Measurements from ENCODE around the gene RIN2. TPM values are rescaled to one million over a fixed set of nuclear protein-coding genes. Genes with fewer than 3 reads are reported as not detected.
A peak's percentile ranks its signal among the peaks of the same experiment; 100 is the strongest.
"Not testable (repeated sequence)": the region's sequence is repeated elsewhere in the genome, so short reads cannot be mapped to it uniquely, and the experiment has no call there.

The RIN2 gene
- total RNA-seq, 1 experiment from 2014 or later: 46.2 TPM

DNA sequence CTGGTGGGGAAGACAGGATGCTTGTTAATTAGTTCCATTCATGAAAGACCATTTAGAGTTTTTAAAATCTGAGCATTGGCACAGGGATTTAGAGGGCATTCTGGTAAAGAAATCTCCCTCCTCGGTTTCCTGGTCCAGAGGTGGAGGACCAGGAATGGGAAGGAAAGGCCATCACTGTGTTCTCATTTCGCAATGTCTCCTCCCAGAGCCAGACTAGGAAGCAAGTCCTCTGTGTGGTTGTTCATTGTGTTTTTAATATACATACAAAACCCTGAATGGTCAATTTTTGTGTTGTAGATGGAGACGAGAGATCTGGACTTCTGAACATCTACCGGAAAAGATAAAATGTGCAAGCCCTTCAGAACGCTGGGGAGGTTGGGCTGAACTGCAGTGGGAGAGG, 41.3 kb downstream of the RIN2 start:
- 0 out of 2 replicates have a peak, but pooled peaks cover 4% of the 10 kb centered on the region for H3K9me2 ChIP-seq (ENCODE audit: insufficient read depth)
- TF ChIP-seq EZH2 (IDR thresholded peaks at IDR 0.05; ENCODE audit: low read depth) (no peak), CTCF (conservative IDR thresholded peaks at IDR 0.05) (no peak)
- ChIA-PET CTCF (no interaction called here), POLR2A (ENCODE audit: unreplicated experiment) (no interaction called here)
- H2AFZ ChIP-seq: no peak overlapping the region
- no TSS peak for BruUV-seq (replicated peaks)
- no peaks in the 10 kb centered on the region for H3K36me3 ChIP-seq (ENCODE audit: low read depth)
- intact Hi-C loops (cut with micrococcal nuclease; ENCODE audit: unreplicated experiment): no loop called here
- no peak overlapping the region for H3K4me2 ChIP-seq
- H4K20me1 ChIP-seq (ENCODE audit: insufficient read depth): no peaks in the 10 kb centered on the region
- no peak for DNase-seq
- H3F3A ChIP-seq (ENCODE audit: insufficient read depth, low read depth): peaks cover 21% of the 10 kb centered on the region; the same call in 1 of the 2 replicates
- H3K4me1 ChIP-seq (replicated peaks; ENCODE audit: insufficient read depth): peaks cover 10% of the 10 kb centered on the region; the same call in 1 of the 2 replicates
- no peak overlapping the region for H3K4me3 ChIP-seq
- no peak overlapping the region for H3K27ac ChIP-seq
- no peaks in the 10 kb centered on the region for H3K27me3 ChIP-seq (ENCODE audit: insufficient read depth, low read depth)
- no peaks in the 10 kb centered on the region for H3K79me2 ChIP-seq (ENCODE audit: low read depth)
- no peaks in the 10 kb centered on the region for H3K9me3 ChIP-seq (ENCODE audit: insufficient read depth, low read depth)

DNA sequence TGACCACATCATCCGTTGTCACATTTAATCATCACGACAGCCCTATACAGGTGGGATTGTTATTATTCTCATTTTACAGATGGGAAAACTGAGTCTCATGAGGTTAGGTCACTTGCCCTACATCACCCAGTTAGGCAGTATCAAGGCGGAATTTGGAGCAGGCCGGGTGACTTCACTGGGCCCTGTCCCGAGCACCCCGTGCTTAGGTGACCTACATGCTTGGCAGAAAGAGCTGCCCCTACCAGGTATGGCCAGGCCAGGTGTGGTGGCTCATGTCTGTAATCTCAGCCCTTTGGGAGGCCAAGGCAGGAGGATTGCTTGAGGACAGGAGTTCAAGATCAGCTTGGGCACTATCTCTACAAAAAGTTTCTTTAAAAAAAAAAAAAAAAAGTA, 44.0 kb downstream of the RIN2 start:
- Histone ChIP-seq H3K27ac (peak overlapping the region; percentile 33; the same call in 1 of the 2 replicates), H3K4me3 (no peak overlapping the region), H3F3A (ENCODE audit: insufficient read depth, low read depth) (peaks cover 21% of the 10 kb centered on the region; the same call in 1 of the 2 replicates), H3K9me3 (ENCODE audit: insufficient read depth, low read depth) (no peaks in the 10 kb centered on the region), H3K27me3 (ENCODE audit: insufficient read depth, low read depth) (no peaks in the 10 kb centered on the region), H3K4me1 (replicated peaks; ENCODE audit: insufficient read depth) (peaks cover 13% of the 10 kb centered on the region), H3K4me2 (no peak overlapping the region), H3K79me2 (ENCODE audit: low read depth) (no peaks in the 10 kb centered on the region), H4K20me1 (ENCODE audit: insufficient read depth) (no peaks in the 10 kb centered on the region), H3K36me3 (ENCODE audit: low read depth) (no peaks in the 10 kb centered on the region), H3K9me2 (ENCODE audit: insufficient read depth) (no peaks in the 10 kb centered on the region), H2AFZ (no peak overlapping the region)
- intact Hi-C loops (cut with micrococcal nuclease; ENCODE audit: unreplicated experiment): loop anchor here (1.0 to 5.0 kb wide), 5 partner anchors 45 to 193 kb away; partner anchors contain the start of gene RIN2
- ChIA-PET POLR2A (ENCODE audit: unreplicated experiment) (no interaction called here), CTCF (interaction anchor here (0.6 kb wide), 1 partner anchor 138 kb away, joined by 3 read pairs; no protein-coding TSS in a partner anchor)
- DNase-seq: no peak
- no peak for TF ChIP-seq CTCF (conservative IDR thresholded peaks at IDR 0.05)
- no peak for TF ChIP-seq EZH2 (IDR thresholded peaks at IDR 0.05; ENCODE audit: low read depth)
- BruUV-seq (replicated peaks): no TSS peak

- Histone ChIP-seq H3K9me3 (ENCODE audit: insufficient read depth, low read depth) (no peaks in the 10 kb centered on the region), H3K27me3 (ENCODE audit: insufficient read depth, low read depth) (no peaks in the 10 kb centered on the region), H3K4me1 (replicated peaks; ENCODE audit: insufficient read depth) (peaks cover 17% of the 10 kb centered on the region), H3K4me2 (no peak overlapping the region), H2AFZ (no peak overlapping the region), H3K4me3 (no peak overlapping the region), H3K79me2 (ENCODE audit: low read depth) (no peaks in the 10 kb centered on the region), H3K9me2 (ENCODE audit: insufficient read depth) (no peaks in the 10 kb centered on the region), H3K36me3 (ENCODE audit: low read depth) (no peaks in the 10 kb centered on the region), H3K27ac (peak overlapping the region; percentile 33; the same call in 1 of the 2 replicates), H4K20me1 (ENCODE audit: insufficient read depth) (no peaks in the 10 kb centered on the region), H3F3A (ENCODE audit: insufficient read depth, low read depth) (peaks cover 21% of the 10 kb centered on the region; the same call in 1 of the 2 replicates)
- no TSS peak for BruUV-seq (replicated peaks)
- TF ChIP-seq EZH2 (IDR thresholded peaks at IDR 0.05; ENCODE audit: low read depth) (no peak), CTCF (conservative IDR thresholded peaks at IDR 0.05) (peak; percentile 71)
- ChIA-PET POLR2A (ENCODE audit: unreplicated experiment) (no interaction called here), CTCF (interaction anchor here (0.6 to 0.7 kb wide), 2 partner anchors 139 to 174 kb away, joined by 3 to 4 read pairs; no protein-coding TSS in a partner anchor)
- intact Hi-C loops (cut with micrococcal nuclease; ENCODE audit: unreplicated experiment): loop anchor here (1.0 to 5.0 kb wide), 5 partner anchors 45 to 192 kb away; partner anchors contain the start of gene RIN2
- peak; percentile 59 to 68 for DNase-seq
These were observed 44.6 kb downstream of the RIN2 start for GRCh38 chr20:19802492-19803158.

GRCh38 chr20:19806276-19806675, 48.2 kb downstream of the RIN2 start:
- Histone ChIP-seq H3K4me1 (replicated peaks; ENCODE audit: insufficient read depth) (peaks cover 17% of the 10 kb centered on the region), H3F3A (ENCODE audit: insufficient read depth, low read depth) (peaks cover 21% of the 10 kb centered on the region; the same call in 1 of the 2 replicates)
- H3K27me3 ChIP-seq (ENCODE audit: insufficient read depth, low read depth); H3K9me3 ChIP-seq (ENCODE audit: insufficient read depth, low read depth); H3K4me2 ChIP-seq; DNase-seq; intact Hi-C loops (cut with micrococcal nuclease; ENCODE audit: unreplicated experiment); BruUV-seq (replicated peaks); H3K4me3 ChIP-seq; H3K79me2 ChIP-seq (ENCODE audit: low read depth); POLR2A ChIA-PET (ENCODE audit: unreplicated experiment); H3K27ac ChIP-seq; H4K20me1 ChIP-seq (ENCODE audit: insufficient read depth); H3K36me3 ChIP-seq (ENCODE audit: low read depth); H3K9me2 ChIP-seq (ENCODE audit: insufficient read depth); H2AFZ ChIP-seq: not testable (repeated sequence)
- CTCF ChIA-PET: interaction anchor here (0.8 kb wide), 1 partner anchor 92 kb away, joined by 12 read pairs; no protein-coding TSS in a partner anchor
